Activated CD4-positive, alpha-beta T cell treated with anti-CD3 and anti-CD28 coated beads, Interleukin-2, amount 10 ng/mL, durations not matched to agents 24 days and 14 days (primary cell): ENCODE data around the gene COL19A1. TPM values are rescaled to one million over a fixed set of nuclear protein-coding genes. Genes with fewer than 3 reads are reported as not detected.

Source experiments
- DNase-seq: peaks from one replicate; pipeline ENCODE4 v3.0.0; 2022
- H3K27ac Mint-ChIP-seq: one replicate; pipeline ENCODE4 v1.8.0; 2022; ENCODE audit warnings: mild to moderate bottlenecking, mixed read lengths
- H3K27me3 Mint-ChIP-seq: one replicate; pipeline ENCODE4 v1.8.0; 2022; ENCODE audit warnings: mixed read lengths
- H3K36me3 Mint-ChIP-seq: one replicate; pipeline ENCODE4 v1.8.0; 2022; ENCODE audit warnings: low read depth, mild to moderate bottlenecking, mixed read lengths
- H3K4me1 Mint-ChIP-seq: one replicate; pipeline ENCODE4 v1.8.0; 2021; ENCODE audit warnings: mixed read lengths
- H3K4me3 Mint-ChIP-seq: one replicate; pipeline ENCODE4 v1.8.0; 2022; ENCODE audit warnings: mild to moderate bottlenecking, moderate library complexity, mixed read lengths
- H3K9me3 Mint-ChIP-seq: one replicate; pipeline ENCODE4 v1.8.0; 2021; ENCODE audit warnings: mixed read lengths
- intact Hi-C: fragments of 100-400 bp; cut with micrococcal nuclease; formaldehyde crosslinking; loops from one replicate; pipeline ENCODE4 v1.15.1; 2023
- total RNA-seq: library from RNA; stranded (reverse); gene quantifications from 2 replicates; pipeline ENCODE4 v1.2.3, GENCODE V29; 2022

Gene COL19A1
- total RNA-seq, 1 donor from 2014 or later, result not detected

DNA sequence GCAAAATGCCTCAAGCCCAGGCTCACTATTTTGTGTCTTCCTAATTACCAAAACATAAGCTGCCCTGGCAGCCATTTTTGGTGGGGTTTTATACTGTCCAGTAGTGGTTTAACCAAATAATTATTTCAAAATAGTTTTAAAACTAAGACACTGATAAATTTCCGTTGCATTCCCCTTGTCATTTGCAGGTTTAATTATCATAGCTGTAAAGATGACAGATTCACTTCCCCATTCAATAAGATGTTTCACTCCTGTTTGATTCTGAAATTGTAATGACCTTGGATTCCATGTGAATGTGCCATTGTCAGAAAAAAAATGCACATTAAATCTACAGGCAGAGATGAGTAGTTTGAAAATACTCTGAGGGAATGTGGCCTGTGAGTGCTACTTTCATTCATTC lies 264.5 kb downstream of the COL19A1 start:
- Mint-ChIP-seq H3K4me1 (no peaks in the 10 kb centered on the region), H3K27ac (no peak overlapping the region), H3K27me3 (no peaks in the 10 kb centered on the region), H3K4me3 (no peak overlapping the region), H3K9me3 (no peaks in the 10 kb centered on the region), H3K36me3 (no peaks in the 10 kb centered on the region)
- intact Hi-C loops, result no loop called here
- no peak for DNase-seq

DNA sequence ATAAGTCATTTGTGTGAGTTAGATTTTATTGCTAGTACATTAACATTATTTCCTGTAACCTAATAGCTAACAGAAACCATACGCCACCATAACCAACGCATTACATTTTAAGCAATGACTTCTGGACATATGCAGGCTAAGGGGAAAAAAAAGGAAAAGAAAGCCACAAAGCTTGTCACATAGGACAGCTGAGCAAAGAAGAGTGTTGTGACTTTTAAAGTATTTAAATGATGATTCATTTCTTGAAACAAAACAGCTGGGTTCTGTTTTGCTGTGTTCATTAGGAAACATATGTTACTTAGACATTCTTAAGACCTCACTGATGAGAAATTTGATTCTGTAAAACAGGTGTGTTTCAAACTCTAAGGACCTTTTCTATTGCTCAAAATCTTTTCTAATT lies 265.2 kb downstream of the COL19A1 start:
- Mint-ChIP-seq H3K27me3 (no peaks in the 10 kb centered on the region), H3K27ac (no peak overlapping the region), H3K4me3 (no peak overlapping the region), H3K36me3 (no peaks in the 10 kb centered on the region), H3K9me3 (no peaks in the 10 kb centered on the region), H3K4me1 (no peaks in the 10 kb centered on the region)
- intact Hi-C loops, result no loop called here
- DNase-seq, result no peak

GRCh38 chr6:70133246-70133645 lies 266.9 kb downstream of the COL19A1 start:
- no peaks in the 10 kb centered on the region for H3K9me3 Mint-ChIP-seq
- no peaks in the 10 kb centered on the region for H3K4me1 Mint-ChIP-seq
- no peaks in the 10 kb centered on the region for H3K36me3 Mint-ChIP-seq
- DNase-seq, result no peak
- H3K27me3 Mint-ChIP-seq, result peaks cover 3% of the 10 kb centered on the region
- no peak overlapping the region for H3K27ac Mint-ChIP-seq
- intact Hi-C loops, result no loop called here
- H3K4me3 Mint-ChIP-seq, result no peak overlapping the region

- Mint-ChIP-seq H3K4me3 (no peak overlapping the region), H3K27me3 (peaks cover 3% of the 10 kb centered on the region), H3K4me1 (no peaks in the 10 kb centered on the region), H3K36me3 (no peaks in the 10 kb centered on the region), H3K27ac (no peak overlapping the region), H3K9me3 (no peaks in the 10 kb centered on the region)
- DNase-seq, result no peak
- intact Hi-C loops, result no loop called here
Measured at GRCh38 chr6:70134542-70134941, 268.2 kb downstream of the COL19A1 start.

DNA sequence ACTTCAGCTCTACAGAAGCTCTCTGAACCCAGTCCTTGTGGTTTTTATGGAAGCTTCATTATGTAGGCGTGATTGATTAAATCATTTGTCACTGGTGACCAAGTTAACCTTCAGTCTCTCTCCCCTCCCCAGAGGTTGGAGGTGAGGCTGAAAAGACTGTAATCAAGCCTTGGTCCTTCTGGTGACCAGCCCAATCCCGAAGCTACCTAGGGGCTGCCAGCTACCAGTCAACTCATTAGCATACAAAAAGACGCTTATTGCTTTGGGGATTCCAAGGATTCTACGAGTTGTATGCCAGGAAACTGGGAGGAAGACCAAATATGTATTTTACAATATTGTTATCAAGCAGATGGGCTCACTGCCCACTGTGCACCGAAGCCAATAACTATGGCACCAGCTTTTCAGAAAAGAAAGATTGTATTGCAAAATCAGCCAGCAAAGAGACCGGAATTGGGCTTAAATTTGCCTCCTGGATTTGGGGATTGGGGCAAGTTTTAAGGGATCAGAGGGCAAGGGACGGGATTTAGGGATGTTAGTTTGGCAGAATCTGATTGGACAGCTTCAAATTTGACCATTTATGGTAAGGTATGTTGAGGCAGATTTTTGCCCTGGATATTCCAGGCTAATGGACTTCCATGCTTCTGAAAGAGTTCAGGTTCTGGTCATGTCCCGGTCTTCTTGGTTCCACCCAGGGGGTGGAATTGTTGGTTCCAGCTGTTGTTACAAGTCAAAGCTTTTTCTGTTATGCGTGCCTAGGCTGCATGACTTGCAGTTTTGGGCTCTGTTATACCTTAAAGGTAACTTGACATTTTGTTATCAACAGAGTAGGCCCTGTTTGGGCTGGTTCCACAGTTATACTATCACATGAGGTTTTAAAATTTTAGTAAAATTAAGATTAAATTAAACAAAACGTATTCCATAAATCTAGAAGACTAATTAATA lies 269.1 kb downstream of the COL19A1 start:
- Mint-ChIP-seq H3K4me3 (no peak overlapping the region), H3K36me3 (no peaks in the 10 kb centered on the region), H3K27ac (no peak overlapping the region), H3K9me3 (no peaks in the 10 kb centered on the region), H3K4me1 (no peaks in the 10 kb centered on the region), H3K27me3 (peaks cover 3% of the 10 kb centered on the region)
- intact Hi-C loops, result no loop called here
- no peak for DNase-seq

GRCh38 chr6:70136996-70137395 lies 270.6 kb downstream of the COL19A1 start:
- intact Hi-C loops, result no loop called here
- Mint-ChIP-seq H3K27me3 (peaks cover 3% of the 10 kb centered on the region), H3K9me3 (no peaks in the 10 kb centered on the region), H3K4me3 (no peak overlapping the region), H3K27ac (no peak overlapping the region), H3K4me1 (no peaks in the 10 kb centered on the region), H3K36me3 (no peaks in the 10 kb centered on the region)
- no peak for DNase-seq

- DNase-seq, result no peak
- no peaks in the 10 kb centered on the region for H3K9me3 Mint-ChIP-seq
- H3K4me1 Mint-ChIP-seq, result no peaks in the 10 kb centered on the region
- intact Hi-C loops, result no loop called here
- H3K4me3 Mint-ChIP-seq, result no peak overlapping the region
- H3K36me3 Mint-ChIP-seq, result no peaks in the 10 kb centered on the region
- peaks cover 3% of the 10 kb centered on the region for H3K27me3 Mint-ChIP-seq
- no peak overlapping the region for H3K27ac Mint-ChIP-seq
Measured at GRCh38 chr6:70140496-70140895, 274.1 kb downstream of the COL19A1 start.

DNA sequence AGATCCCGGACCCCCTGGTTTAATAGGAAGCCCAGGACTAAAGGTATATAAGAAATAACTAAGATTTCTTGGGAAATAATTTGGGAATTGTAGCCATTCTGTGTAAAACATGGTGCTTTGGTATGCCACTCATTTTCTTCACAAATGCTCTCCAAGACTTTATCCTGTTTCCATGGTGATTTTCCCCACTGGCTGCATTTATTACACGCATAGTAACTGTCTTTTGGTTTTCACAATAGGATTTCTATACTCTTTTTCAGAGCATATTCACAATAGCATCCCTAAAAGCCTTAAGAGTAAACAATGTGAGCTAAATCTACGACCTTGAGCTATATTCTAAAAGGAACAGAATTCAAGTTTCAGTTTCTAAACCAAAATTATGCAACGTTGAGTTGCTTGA lies 275.7 kb downstream of the COL19A1 start:
- intact Hi-C loops, result no loop called here
- no peaks in the 10 kb centered on the region for H3K9me3 Mint-ChIP-seq
- peaks cover 3% of the 10 kb centered on the region for H3K27me3 Mint-ChIP-seq
- no peak for DNase-seq
- H3K4me3 Mint-ChIP-seq, result no peak overlapping the region
- no peak overlapping the region for H3K27ac Mint-ChIP-seq
- no peaks in the 10 kb centered on the region for H3K4me1 Mint-ChIP-seq
- H3K36me3 Mint-ChIP-seq, result no peaks in the 10 kb centered on the region

DNA sequence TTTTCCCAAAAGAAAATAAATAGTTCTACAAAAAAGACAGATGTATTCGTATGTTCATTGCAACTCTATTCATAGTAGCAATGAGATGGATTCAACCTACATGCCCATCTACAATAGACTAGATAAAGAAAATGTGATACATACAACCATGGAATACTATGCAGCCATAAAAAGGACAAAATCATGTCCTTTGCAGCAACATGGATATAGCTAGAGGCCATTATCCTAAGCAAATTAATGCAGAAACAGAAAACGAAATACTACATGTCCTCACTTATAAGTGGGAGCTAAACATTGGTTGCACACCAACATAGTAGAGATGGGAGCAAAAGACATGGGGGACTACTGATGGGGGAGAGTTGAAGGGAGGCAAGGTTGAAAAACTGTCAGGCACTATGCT lies 278.8 kb downstream of the COL19A1 start:
- intact Hi-C loops, result no loop called here
- H3K27ac Mint-ChIP-seq, result no peak overlapping the region
- no peak for DNase-seq
- H3K4me1 Mint-ChIP-seq, result no peaks in the 10 kb centered on the region
- H3K27me3 Mint-ChIP-seq, result no peaks in the 10 kb centered on the region
- no peaks in the 10 kb centered on the region for H3K36me3 Mint-ChIP-seq
- no peak overlapping the region for H3K4me3 Mint-ChIP-seq
- H3K9me3 Mint-ChIP-seq, result no peaks in the 10 kb centered on the region

GRCh38 chr6:70149209-70149788 lies 282.9 kb downstream of the COL19A1 start:
- H3K9me3 Mint-ChIP-seq, result no peaks in the 10 kb centered on the region
- DNase-seq, result no peak
- H3K27me3 Mint-ChIP-seq, result no peaks in the 10 kb centered on the region
- intact Hi-C loops, result no loop called here
- H3K36me3 Mint-ChIP-seq, result no peaks in the 10 kb centered on the region
- no peak overlapping the region for H3K27ac Mint-ChIP-seq
- H3K4me3 Mint-ChIP-seq, result no peak overlapping the region
- no peaks in the 10 kb centered on the region for H3K4me1 Mint-ChIP-seq

DNA sequence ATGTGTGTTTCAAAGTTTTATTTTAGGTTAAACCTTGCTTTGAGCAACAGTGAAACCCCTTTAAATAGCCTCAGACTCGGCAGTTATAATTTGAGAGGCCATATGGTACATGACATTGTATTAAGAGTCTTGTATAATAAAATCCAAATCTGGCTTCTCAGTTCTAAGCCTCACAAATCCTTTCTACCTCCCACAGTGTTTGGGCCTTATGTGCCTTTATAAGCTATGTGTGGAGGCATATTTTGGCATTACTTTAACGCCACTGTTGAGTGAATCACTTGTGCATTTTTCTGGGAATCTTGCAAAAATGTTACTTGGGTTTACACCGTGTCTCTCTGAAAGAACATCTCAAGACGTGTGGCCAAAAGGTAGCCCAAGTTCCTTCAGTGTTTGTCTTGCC lies 284.2 kb downstream of the COL19A1 start:
- no peak for DNase-seq
- intact Hi-C loops, result no loop called here
- Mint-ChIP-seq H3K9me3 (no peaks in the 10 kb centered on the region), H3K4me3 (no peak overlapping the region), H3K27me3 (no peaks in the 10 kb centered on the region), H3K27ac (no peak overlapping the region), H3K4me1 (no peaks in the 10 kb centered on the region), H3K36me3 (no peaks in the 10 kb centered on the region)

DNA sequence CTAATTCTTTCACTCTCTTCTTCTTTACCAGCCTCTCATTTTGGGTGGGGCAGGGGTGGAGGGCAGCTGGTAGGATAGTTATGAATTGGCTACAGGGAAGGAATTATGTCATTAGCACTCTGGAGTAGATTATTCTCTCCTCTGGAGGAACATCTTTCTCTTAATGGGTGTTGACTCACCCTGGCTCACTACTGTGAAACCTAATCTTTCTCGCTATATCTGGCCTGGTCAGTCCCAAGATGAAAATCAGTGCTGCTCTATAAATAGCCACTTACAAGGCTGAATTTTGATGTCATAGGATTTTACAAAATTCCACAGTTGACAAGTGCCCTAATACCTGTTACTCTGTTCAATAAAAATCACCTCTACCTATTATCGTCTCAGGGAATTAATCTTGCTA lies 285.3 kb downstream of the COL19A1 start:
- intact Hi-C loops, result no loop called here
- no peaks in the 10 kb centered on the region for H3K4me1 Mint-ChIP-seq
- no peaks in the 10 kb centered on the region for H3K36me3 Mint-ChIP-seq
- H3K4me3 Mint-ChIP-seq, result no peak overlapping the region
- DNase-seq, result no peak
- H3K9me3 Mint-ChIP-seq, result no peaks in the 10 kb centered on the region
- H3K27me3 Mint-ChIP-seq, result peaks cover 2% of the 10 kb centered on the region
- H3K27ac Mint-ChIP-seq, result no peak overlapping the region

GRCh38 chr6:70152786-70153185 lies 286.4 kb downstream of the COL19A1 start:
- Mint-ChIP-seq H3K27ac (no peak overlapping the region), H3K27me3 (peaks cover 2% of the 10 kb centered on the region)

DNA sequence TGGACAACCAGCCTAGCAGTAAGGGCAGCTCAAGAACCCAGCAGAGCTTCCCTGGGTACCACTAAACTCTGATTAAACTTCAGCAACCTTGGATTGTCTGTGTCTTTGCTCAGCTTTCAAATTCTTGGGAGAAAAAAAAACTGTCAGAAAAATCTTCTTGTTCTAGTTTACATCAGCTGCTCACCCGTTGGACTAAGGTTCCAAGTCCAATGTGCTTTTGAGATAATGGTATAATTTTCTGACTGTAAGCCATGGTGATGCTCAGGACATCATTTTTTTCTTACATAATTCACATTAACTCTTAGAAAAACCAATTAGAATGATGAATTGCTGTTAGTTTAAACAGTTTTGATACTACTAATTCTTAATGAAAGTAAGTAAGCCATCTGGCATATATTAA lies 290.7 kb downstream of the COL19A1 start:
- H3K4me3 Mint-ChIP-seq, result no peak overlapping the region
- no peak overlapping the region for H3K27ac Mint-ChIP-seq
- peaks cover 8% of the 10 kb centered on the region for H3K27me3 Mint-ChIP-seq
- H3K4me1 Mint-ChIP-seq, result no peaks in the 10 kb centered on the region
- H3K9me3 Mint-ChIP-seq, result no peaks in the 10 kb centered on the region
- DNase-seq, result no peak
- intact Hi-C loops, result no loop called here
- H3K36me3 Mint-ChIP-seq, result no peaks in the 10 kb centered on the region

More at GRCh38 chr6:70152786-70153185, 286.4 kb downstream of the COL19A1 start:
- Mint-ChIP-seq H3K4me3 (no peak overlapping the region), H3K4me1 (no peaks in the 10 kb centered on the region), H3K9me3 (no peaks in the 10 kb centered on the region), H3K36me3 (no peaks in the 10 kb centered on the region)
- intact Hi-C loops, result no loop called here
- DNase-seq, result no peak
